HEK293 (cell line): ENCODE results near the gene JAM3.

Experiments used
- CTCF ChIA-PET: fragments of 350-600 bp; formaldehyde crosslinking; extraction: SDS; loops from one replicate; lab custom pipeline; 2021; ENCODE audit warnings: antibody characterized with exemption; lab: Yijun Ruan, JAX
- POLR2A ChIA-PET: fragments of 300-600 bp; formaldehyde crosslinking; extraction: SDS; loops from one replicate; lab custom pipeline; 2020; ENCODE audit warnings: antibody characterized with exemption, inconsistent platforms; lab: Yijun Ruan, JAX
- H3K27ac ChIP-seq: fragments of 200-500 bp; sonication (Bioruptor generic); 2 replicates; pipeline ENCODE4 v1.5.1; 2014; ENCODE audit warnings: low read depth, low read length, control low read depth, inconsistent platforms; ENCODE audit errors: extremely low read depth
- H3K36me3 ChIP-seq, 2 experiments: fragments of 200-500 bp in 1 of 2; sonication (Bioruptor generic) in 1 of 2; 1 replicate in 1 of 2; 2 replicates in 1 of 2; pipeline ENCODE4 v1.5.1; 2014 to 2017; ENCODE audit warnings: inconsistent platforms in 2 of 2, low read length in 2 of 2; ENCODE audit not compliant: control insufficient read depth in 2 of 2, insufficient read depth in 1 of 2
- H3K4me1 ChIP-seq: fragments of 200-500 bp; sonication (Bioruptor generic); 2 replicates; pipeline ENCODE4 v1.5.1; 2014; ENCODE audit warnings: mild to moderate bottlenecking, low read length, inconsistent platforms; ENCODE audit not compliant: control insufficient read depth, insufficient read depth
- H3K4me3 ChIP-seq: 2 replicates; pipeline ENCODE4 v1.5.1; 2011; ENCODE audit warnings: low read depth, mild to moderate bottlenecking, control low read depth, low read length, moderate library complexity
- H3K9me3 ChIP-seq: fragments of 200-500 bp; sonication (Bioruptor generic); 2 replicates; pipeline ENCODE4 v1.5.1; 2014; ENCODE audit warnings: low read depth, low read length, inconsistent platforms; ENCODE audit not compliant: control insufficient read depth, insufficient read depth
- GFI1B ChIP-seq: fragments of 450-650 bp; formaldehyde crosslinking; IDR thresholded peaks from 2 replicates; pipeline ENCODE4 v1.5.1; 2016; ENCODE audit warnings: missing biosample characterization, missing genetic modification characterization
- SP7 ChIP-seq: fragments of 450-650 bp; formaldehyde crosslinking; IDR thresholded peaks from 2 replicates; pipeline ENCODE4 v1.5.1; 2016; ENCODE audit warnings: missing biosample characterization, missing genetic modification characterization
- TCF7L2 ChIP-seq: IDR thresholded peaks from 2 replicates; pipeline ENCODE4 v1.6.1; 2011; ENCODE audit warnings: low read depth, mild to moderate bottlenecking, inconsistent platforms, low read length, moderate library complexity, borderline replicate concordance
- WT1 ChIP-seq: fragments of 450-650 bp; formaldehyde crosslinking; IDR thresholded peaks from 2 replicates; pipeline ENCODE4 v1.5.1; 2016; ENCODE audit warnings: missing biosample characterization, missing genetic modification characterization
- ZBTB44 ChIP-seq: fragments of 450-650 bp; IDR thresholded peaks from 2 replicates; pipeline ENCODE4 v1.5.1; 2018; ENCODE audit warnings: missing biosample characterization, mild to moderate bottlenecking, missing genetic modification characterization
- ZEB2 ChIP-seq: fragments of 450-650 bp; formaldehyde crosslinking; IDR thresholded peaks from 2 replicates; pipeline ENCODE4 v1.5.1; 2016; ENCODE audit warnings: missing biosample characterization, missing genetic modification characterization
- ZNF10 ChIP-seq: fragments of 450-650 bp; formaldehyde crosslinking; IDR thresholded peaks from 2 replicates; pipeline ENCODE4 v1.5.1; 2017; ENCODE audit warnings: missing biosample characterization, missing genetic modification characterization
- ZNF175 ChIP-seq: fragments of 450-650 bp; formaldehyde crosslinking; IDR thresholded peaks from 2 replicates; pipeline ENCODE4 v1.5.1; 2016; ENCODE audit warnings: missing biosample characterization, missing genetic modification characterization
- ZNF184 ChIP-seq: fragments of 450-650 bp; IDR thresholded peaks from 2 replicates; pipeline ENCODE4 v1.5.1; 2018; ENCODE audit warnings: missing biosample characterization, mild to moderate bottlenecking, missing genetic modification characterization
- ZNF214 ChIP-seq: fragments of 450-650 bp; formaldehyde crosslinking; IDR thresholded peaks from 2 replicates; pipeline ENCODE4 v1.5.1; 2017; ENCODE audit warnings: missing biosample characterization, mild to moderate bottlenecking, missing genetic modification characterization, borderline replicate concordance
- ZNF341 ChIP-seq: fragments of 450-650 bp; formaldehyde crosslinking; IDR thresholded peaks from 2 replicates; pipeline ENCODE4; 2016; ENCODE audit warnings: low read depth, missing biosample characterization, missing genetic modification characterization
- ZNF350 ChIP-seq: fragments of 450-650 bp; formaldehyde crosslinking; IDR thresholded peaks from 2 replicates; pipeline ENCODE4 v1.5.0; 2017; ENCODE audit warnings: missing biosample characterization, mild to moderate bottlenecking, missing genetic modification characterization
- ZNF398 ChIP-seq: fragments of 450-650 bp; formaldehyde crosslinking; IDR thresholded peaks from 2 replicates; pipeline ENCODE4 v1.5.1; 2017; ENCODE audit warnings: missing biosample characterization, missing genetic modification characterization
- ZNF510 ChIP-seq: fragments of 450-650 bp; formaldehyde crosslinking; IDR thresholded peaks from 2 replicates; pipeline ENCODE4 v1.5.1; 2018; ENCODE audit warnings: mild to moderate bottlenecking, missing genetic modification characterization, missing biosample characterization; ENCODE audit not compliant: insufficient replicate concordance
- ZNF513 ChIP-seq: fragments of 450-650 bp; IDR thresholded peaks from 2 replicates; pipeline ENCODE4 v1.5.1; 2018; ENCODE audit warnings: missing biosample characterization, missing genetic modification characterization
- ZNF544 ChIP-seq: fragments of 450-650 bp; formaldehyde crosslinking; IDR thresholded peaks from 2 replicates; pipeline ENCODE4 v1.5.0; 2017; ENCODE audit warnings: missing biosample characterization, missing genetic modification characterization
- ZNF624 ChIP-seq: fragments of 450-650 bp; formaldehyde crosslinking; IDR thresholded peaks from 2 replicates; pipeline ENCODE4 v1.5.1; 2017; ENCODE audit warnings: missing biosample characterization, missing genetic modification characterization
- ZNF645 ChIP-seq: fragments of 450-650 bp; formaldehyde crosslinking; IDR thresholded peaks from 2 replicates; pipeline ENCODE4; 2016; ENCODE audit warnings: missing biosample characterization, missing genetic modification characterization
- ZNF707 ChIP-seq: fragments of 450-650 bp; formaldehyde crosslinking; IDR thresholded peaks from 2 replicates; pipeline ENCODE4 v1.5.1; 2016; ENCODE audit warnings: missing biosample characterization, missing genetic modification characterization
- ZNF76 ChIP-seq: fragments of 450-650 bp; formaldehyde crosslinking; IDR thresholded peaks from 2 replicates; pipeline ENCODE4; 2016; ENCODE audit warnings: low read depth, missing biosample characterization, missing genetic modification characterization, borderline replicate concordance
- ZNF785 ChIP-seq: fragments of 450-650 bp; formaldehyde crosslinking; IDR thresholded peaks from 2 replicates; pipeline ENCODE4 v1.5.1; 2016; ENCODE audit warnings: missing biosample characterization, missing genetic modification characterization
- ZNF792 ChIP-seq: fragments of 450-650 bp; formaldehyde crosslinking; IDR thresholded peaks from 2 replicates; pipeline ENCODE4 v1.5.1; 2016; ENCODE audit warnings: missing biosample characterization, missing genetic modification characterization
- ZNF837 ChIP-seq: fragments of 450-650 bp; formaldehyde crosslinking; IDR thresholded peaks from 2 replicates; pipeline ENCODE4 v1.5.1; 2016; ENCODE audit warnings: missing biosample characterization, missing genetic modification characterization
- ZSCAN30 ChIP-seq: fragments of 450-650 bp; IDR thresholded peaks from 2 replicates; pipeline ENCODE4 v1.5.1; 2018; ENCODE audit warnings: missing biosample characterization, mild to moderate bottlenecking, missing genetic modification characterization, moderate library complexity

JAM3 gene

GRCh38 chr11:134041349-134041748 lies 27.5 kb upstream of the JAM3 start:
- CTCF ChIA-PET: interaction anchor here (0.5 to 3.5 kb wide), 6 partner anchors 9 to 299 kb away, joined by 3 to 21 read pairs (median 5); no protein-coding TSS in a partner anchor
- H3K4me1 ChIP-seq: no peaks in the 10 kb centered on the region
- H3K27ac ChIP-seq: no peak overlapping the region
- no peak for TF ChIP-seq ZNF214 (tag by site-specific recombination)
- TF ChIP-seq ZBTB44 (tag by site-specific recombination): no peak
- no peak for TF ChIP-seq ZNF350 (tag by site-specific recombination)
- TF ChIP-seq ZEB2 (tag by site-specific recombination): no peak
- no peak for TF ChIP-seq SP7 (tag by site-specific recombination)
- no peak for TF ChIP-seq ZNF510 (tag by site-specific recombination)
- TF ChIP-seq ZNF707 (tag by site-specific recombination): no peak
- no peak for TF ChIP-seq ZNF645 (tag by site-specific recombination)
- no peak for TF ChIP-seq ZNF76 (tag by site-specific recombination)
- no peaks in the 10 kb centered on the region for H3K36me3 ChIP-seq
- H3K4me3 ChIP-seq: no peak overlapping the region
- no peaks in the 10 kb centered on the region for H3K9me3 ChIP-seq
- POLR2A ChIA-PET: no interaction called here

- no peak overlapping the region for H3K4me3 ChIP-seq
- TF ChIP-seq GFI1B (tag by site-specific recombination) (no peak), ZNF398 (tag by site-specific recombination) (no peak), ZSCAN30 (tag by site-specific recombination) (no peak), WT1 (tag by site-specific recombination) (no peak), ZNF175 (tag by site-specific recombination) (no peak), ZNF184 (tag by site-specific recombination) (no peak), ZNF785 (tag by site-specific recombination) (no peak), TCF7L2 (no peak), ZNF624 (no peak), ZNF837 (no peak), ZNF513 (tag by site-specific recombination) (no peak), ZNF341 (tag by site-specific recombination) (no peak), ZNF10 (tag by site-specific recombination) (no peak), ZNF792 (tag by site-specific recombination) (no peak), ZNF544 (tag by site-specific recombination) (no peak)
- TF ChIP-seq, all 188 proteins: peak for 0
- POLR2A ChIA-PET: no interaction called here
- no peaks in the 10 kb centered on the region for H3K36me3 ChIP-seq
- CTCF ChIA-PET: interaction anchor here (1.6 to 3.5 kb wide), 3 partner anchors 8 to 10 kb away, joined by 4 to 21 read pairs (median 5); no protein-coding TSS in a partner anchor
- no peaks in the 10 kb centered on the region for H3K4me1 ChIP-seq
- H3K9me3 ChIP-seq: no peaks in the 10 kb centered on the region
- no peak overlapping the region for H3K27ac ChIP-seq
Measured at GRCh38 chr11:134041791-134042696, 26.8 kb upstream of the JAM3 start.
